ENCODE results near the gene CGREF1.

DNA sequence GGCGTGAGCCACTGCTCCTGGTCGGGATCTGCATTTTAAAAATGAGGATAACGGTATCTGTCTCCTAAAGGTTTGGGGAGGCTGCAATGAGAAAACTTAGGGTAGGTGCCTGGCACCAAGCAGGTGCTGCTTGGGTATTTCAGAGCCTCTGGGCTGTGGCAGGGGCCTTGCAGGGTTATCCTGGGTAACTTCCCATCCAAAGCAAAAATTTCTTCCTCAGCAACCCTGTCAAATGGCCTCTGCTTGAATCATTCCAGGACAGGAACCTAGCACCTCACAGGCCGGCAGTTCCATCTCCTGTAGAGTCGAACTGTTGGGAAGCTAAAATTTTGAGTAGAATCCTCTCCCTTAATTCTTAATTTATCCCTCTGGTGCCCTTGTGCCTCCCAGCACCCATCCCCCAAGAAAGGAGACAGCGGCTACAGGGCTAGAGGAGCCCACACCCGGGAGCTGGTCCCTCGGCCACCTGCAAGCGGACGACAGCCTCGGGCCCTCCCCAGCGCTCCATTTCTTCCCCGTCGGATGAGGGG, 868 bp downstream of the CGREF1 start:
- TF ChIP-seq POLR2A (IDR thresholded peaks at IDR 0.05; ENCODE audit: borderline replicate concordance, extremely low read depth, insufficient read depth, insufficient read length), result no peak
- no peak for TF ChIP-seq SRF (IDR thresholded peaks at IDR 0.05; ENCODE audit: low read depth)
- TF ChIP-seq, protein P1, sequence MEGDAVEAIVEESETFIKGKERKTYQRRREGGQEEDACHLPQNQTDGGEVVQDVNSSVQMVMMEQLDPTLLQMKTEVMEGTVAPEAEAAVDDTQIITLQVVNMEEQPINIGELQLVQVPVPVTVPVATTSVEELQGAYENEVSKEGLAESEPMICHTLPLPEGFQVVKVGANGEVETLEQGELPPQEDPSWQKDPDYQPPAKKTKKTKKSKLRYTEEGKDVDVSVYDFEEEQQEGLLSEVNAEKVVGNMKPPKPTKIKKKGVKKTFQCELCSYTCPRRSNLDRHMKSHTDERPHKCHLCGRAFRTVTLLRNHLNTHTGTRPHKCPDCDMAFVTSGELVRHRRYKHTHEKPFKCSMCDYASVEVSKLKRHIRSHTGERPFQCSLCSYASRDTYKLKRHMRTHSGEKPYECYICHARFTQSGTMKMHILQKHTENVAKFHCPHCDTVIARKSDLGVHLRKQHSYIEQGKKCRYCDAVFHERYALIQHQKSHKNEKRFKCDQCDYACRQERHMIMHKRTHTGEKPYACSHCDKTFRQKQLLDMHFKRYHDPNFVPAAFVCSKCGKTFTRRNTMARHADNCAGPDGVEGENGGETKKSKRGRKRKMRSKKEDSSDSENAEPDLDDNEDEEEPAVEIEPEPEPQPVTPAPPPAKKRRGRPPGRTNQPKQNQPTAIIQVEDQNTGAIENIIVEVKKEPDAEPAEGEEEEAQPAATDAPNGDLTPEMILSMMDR (IDR thresholded peaks at IDR 0.05 in 2 of 3, conservative IDR thresholded peaks at IDR 0.05 in 1 of 3; ENCODE audit: borderline replicate concordance in 1 of 3, insufficient read depth in 1 of 3, low read depth in 2 of 3, low read length in 2 of 3), result no peak
- TF ChIP-seq EZH2 (IDR thresholded peaks at IDR 0.05), result no peak
- TF ChIP-seq, protein P2, sequence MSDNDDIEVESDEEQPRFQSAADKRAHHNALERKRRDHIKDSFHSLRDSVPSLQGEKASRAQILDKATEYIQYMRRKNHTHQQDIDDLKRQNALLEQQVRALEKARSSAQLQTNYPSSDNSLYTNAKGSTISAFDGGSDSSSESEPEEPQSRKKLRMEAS (IDR thresholded peaks at IDR 0.05), result no peak
- TF ChIP-seq SIN3A (IDR thresholded peaks at IDR 0.05; ENCODE audit: low read depth), result no peak
- TF ChIP-seq, protein P3, sequence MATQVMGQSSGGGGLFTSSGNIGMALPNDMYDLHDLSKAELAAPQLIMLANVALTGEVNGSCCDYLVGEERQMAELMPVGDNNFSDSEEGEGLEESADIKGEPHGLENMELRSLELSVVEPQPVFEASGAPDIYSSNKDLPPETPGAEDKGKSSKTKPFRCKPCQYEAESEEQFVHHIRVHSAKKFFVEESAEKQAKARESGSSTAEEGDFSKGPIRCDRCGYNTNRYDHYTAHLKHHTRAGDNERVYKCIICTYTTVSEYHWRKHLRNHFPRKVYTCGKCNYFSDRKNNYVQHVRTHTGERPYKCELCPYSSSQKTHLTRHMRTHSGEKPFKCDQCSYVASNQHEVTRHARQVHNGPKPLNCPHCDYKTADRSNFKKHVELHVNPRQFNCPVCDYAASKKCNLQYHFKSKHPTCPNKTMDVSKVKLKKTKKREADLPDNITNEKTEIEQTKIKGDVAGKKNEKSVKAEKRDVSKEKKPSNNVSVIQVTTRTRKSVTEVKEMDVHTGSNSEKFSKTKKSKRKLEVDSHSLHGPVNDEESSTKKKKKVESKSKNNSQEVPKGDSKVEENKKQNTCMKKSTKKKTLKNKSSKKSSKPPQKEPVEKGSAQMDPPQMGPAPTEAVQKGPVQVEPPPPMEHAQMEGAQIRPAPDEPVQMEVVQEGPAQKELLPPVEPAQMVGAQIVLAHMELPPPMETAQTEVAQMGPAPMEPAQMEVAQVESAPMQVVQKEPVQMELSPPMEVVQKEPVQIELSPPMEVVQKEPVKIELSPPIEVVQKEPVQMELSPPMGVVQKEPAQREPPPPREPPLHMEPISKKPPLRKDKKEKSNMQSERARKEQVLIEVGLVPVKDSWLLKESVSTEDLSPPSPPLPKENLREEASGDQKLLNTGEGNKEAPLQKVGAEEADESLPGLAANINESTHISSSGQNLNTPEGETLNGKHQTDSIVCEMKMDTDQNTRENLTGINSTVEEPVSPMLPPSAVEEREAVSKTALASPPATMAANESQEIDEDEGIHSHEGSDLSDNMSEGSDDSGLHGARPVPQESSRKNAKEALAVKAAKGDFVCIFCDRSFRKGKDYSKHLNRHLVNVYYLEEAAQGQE (IDR thresholded peaks at IDR 0.05; ENCODE audit: low read depth), result no peak
- no peak for TF ChIP-seq ZNF274 (IDR thresholded peaks at IDR 0.05; ENCODE audit: low read depth, low read length)
- TF ChIP-seq CEBPB (IDR thresholded peaks at IDR 0.05; ENCODE audit: low read depth), result no peak

Measured in HCT116 (cell line).